Measurements from ENCODE around the gene NTRK3.

DNA sequence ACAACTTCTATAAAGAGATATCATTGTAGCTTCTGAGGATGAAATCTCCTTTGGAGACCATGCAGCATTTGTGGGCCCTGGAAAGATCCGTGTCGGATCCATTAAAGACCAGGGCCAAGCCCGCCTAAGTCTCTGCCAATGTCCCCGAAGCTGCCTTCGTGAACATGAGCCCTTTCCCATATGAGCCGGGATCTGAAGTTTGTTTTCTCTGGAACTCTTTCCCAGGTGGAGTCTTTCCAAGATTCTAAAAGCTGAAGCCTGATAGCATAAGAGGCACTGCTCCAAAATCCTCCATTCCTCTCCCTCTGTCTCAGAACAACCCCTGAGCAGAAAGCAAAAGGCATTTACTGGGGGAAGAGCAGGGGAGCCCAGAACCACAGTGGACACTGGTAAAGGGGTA, 274.6 kb downstream of the NTRK3 start:
- TF ChIP-seq, protein P1, sequence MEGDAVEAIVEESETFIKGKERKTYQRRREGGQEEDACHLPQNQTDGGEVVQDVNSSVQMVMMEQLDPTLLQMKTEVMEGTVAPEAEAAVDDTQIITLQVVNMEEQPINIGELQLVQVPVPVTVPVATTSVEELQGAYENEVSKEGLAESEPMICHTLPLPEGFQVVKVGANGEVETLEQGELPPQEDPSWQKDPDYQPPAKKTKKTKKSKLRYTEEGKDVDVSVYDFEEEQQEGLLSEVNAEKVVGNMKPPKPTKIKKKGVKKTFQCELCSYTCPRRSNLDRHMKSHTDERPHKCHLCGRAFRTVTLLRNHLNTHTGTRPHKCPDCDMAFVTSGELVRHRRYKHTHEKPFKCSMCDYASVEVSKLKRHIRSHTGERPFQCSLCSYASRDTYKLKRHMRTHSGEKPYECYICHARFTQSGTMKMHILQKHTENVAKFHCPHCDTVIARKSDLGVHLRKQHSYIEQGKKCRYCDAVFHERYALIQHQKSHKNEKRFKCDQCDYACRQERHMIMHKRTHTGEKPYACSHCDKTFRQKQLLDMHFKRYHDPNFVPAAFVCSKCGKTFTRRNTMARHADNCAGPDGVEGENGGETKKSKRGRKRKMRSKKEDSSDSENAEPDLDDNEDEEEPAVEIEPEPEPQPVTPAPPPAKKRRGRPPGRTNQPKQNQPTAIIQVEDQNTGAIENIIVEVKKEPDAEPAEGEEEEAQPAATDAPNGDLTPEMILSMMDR (optimal IDR thresholded peaks at IDR 0.05 in 1 of 3, IDR thresholded peaks at IDR 0.05 in 1 of 3, conservative IDR thresholded peaks at IDR 0.05 in 1 of 3; ENCODE audit: extremely low read depth in 1 of 3, insufficient read depth in 2 of 3, low read length in 3 of 3), result no peak
- no peak for TF ChIP-seq EZH2 (IDR thresholded peaks at IDR 0.05; ENCODE audit: low read length)
